Mesodermal cell (in vitro differentiated cells): ENCODE measurements around the gene ABCC11.
"Not testable (repeated sequence)": the region's sequence is repeated elsewhere in the genome, so short reads cannot be mapped to it uniquely, and the experiment has no call there.

Experiments used
- H3K27ac ChIP-seq: 2 replicates; pipeline ENCODE4 v1.7.0; 2013; ENCODE audit warnings: mild to moderate bottlenecking, low read depth, low read length, moderate library complexity; ENCODE audit not compliant: severe bottlenecking
- H3K36me3 ChIP-seq: 2 replicates; pipeline ENCODE4 v1.7.1; 2013; ENCODE audit warnings: mild to moderate bottlenecking, low read length, moderate library complexity; ENCODE audit not compliant: control insufficient read depth, insufficient read depth
- H3K4me1 ChIP-seq: one replicate; pipeline ENCODE4 v1.7.1; 2013; ENCODE audit warnings: mild to moderate bottlenecking, low read length; ENCODE audit not compliant: insufficient read depth, control insufficient read depth, poor library complexity, severe bottlenecking
- H3K4me3 ChIP-seq: 2 replicates; pipeline ENCODE4 v1.7.0; 2013; ENCODE audit warnings: low read length, control low read depth, mild to moderate bottlenecking; ENCODE audit not compliant: insufficient read depth, poor library complexity, severe bottlenecking; ENCODE audit errors: extremely low read depth
- H3K9me3 ChIP-seq: 2 replicates; pipeline ENCODE4 v1.7.1; 2013; ENCODE audit warnings: mild to moderate bottlenecking, low read length, moderate library complexity; ENCODE audit not compliant: control insufficient read depth
- WGBS, 2 experiments: methylation state at CpG; one replicate each; pipeline ENCODE4 v1.1.5; 2013; ENCODE audit warnings: missing lambda C conversion rate in 2 of 2; ENCODE audit not compliant: insufficient coverage in 2 of 2; 5-methylcytosine and 5-hydroxymethylcytosine counted together

Gene ABCC11

DNA sequence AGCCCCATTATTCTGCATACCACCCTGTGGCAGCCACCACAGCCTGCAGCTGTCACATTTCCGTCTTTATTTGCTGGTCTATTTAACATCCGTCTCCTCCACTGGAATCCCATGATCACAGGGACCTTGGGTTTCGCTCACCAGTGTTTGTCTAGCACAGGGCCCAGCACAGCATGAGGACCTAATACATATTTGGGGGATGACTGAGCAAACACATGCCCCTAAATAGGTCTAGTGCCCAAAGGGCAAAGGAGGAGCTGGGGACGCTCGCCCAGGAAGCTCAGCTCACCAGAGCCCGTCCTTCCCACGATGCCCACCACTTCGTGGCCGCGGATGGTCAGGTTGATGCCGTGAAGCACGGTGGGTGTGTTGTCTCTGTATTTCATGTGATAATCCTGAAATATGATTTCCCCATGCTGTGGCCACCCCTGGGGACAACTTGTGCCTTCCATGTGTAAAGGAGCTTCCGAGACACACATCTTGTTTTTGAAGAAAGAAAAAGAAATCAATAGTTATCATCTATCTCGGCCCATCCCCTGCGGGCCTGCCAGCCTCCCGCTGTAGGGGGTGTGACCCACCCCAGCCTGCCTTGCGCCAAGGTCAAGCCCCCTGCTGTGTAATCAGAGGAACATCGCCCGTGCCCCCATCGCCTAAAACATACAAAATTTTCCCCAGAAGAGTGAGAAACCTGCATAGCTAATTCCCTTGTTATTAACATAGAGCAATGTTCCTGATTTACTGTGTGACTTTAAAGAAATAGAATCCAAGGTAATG, 70.5 kb downstream of the ABCC11 start:
- Histone ChIP-seq H3K27ac (no peak overlapping the region), H3K4me1 (no peaks in the 10 kb centered on the region), H3K36me3 (no peaks in the 10 kb centered on the region), H3K4me3 (no peak overlapping the region), H3K9me3 (no peaks in the 10 kb centered on the region)
- 94 to 95% methylated on average over 16 to 17 of the region's 20 CpGs for WGBS, 2 experiments

- Histone ChIP-seq H3K9me3 (no peaks in the 10 kb centered on the region), H3K4me3 (no peak overlapping the region), H3K4me1 (no peaks in the 10 kb centered on the region), H3K36me3 (no peaks in the 10 kb centered on the region), H3K27ac (no peak overlapping the region)
- WGBS, 2 experiments, result 33 to 50% methylated on average over 1 of the region's 1 CpG
Observed at GRCh38 chr16:48173889-48174288, 73.5 kb downstream of the ABCC11 start.

- H3K27ac ChIP-seq, result no peak overlapping the region
- H3K4me1 ChIP-seq, result no peaks in the 10 kb centered on the region
- WGBS, 2 experiments, result 100% methylated on average over 1 of the region's 1 CpG; no CpG with 5 or more reads in 1 of the 2 experiments
- no peaks in the 10 kb centered on the region for H3K36me3 ChIP-seq
- no peaks in the 10 kb centered on the region for H3K9me3 ChIP-seq
- H3K4me3 ChIP-seq, result no peak overlapping the region
Observed at GRCh38 chr16:48172682-48173081, 74.7 kb downstream of the ABCC11 start.

GRCh38 chr16:48169896-48170295, 77.4 kb downstream of the ABCC11 start:
- H3K36me3 ChIP-seq, result no peaks in the 10 kb centered on the region
- peaks cover 7% of the 10 kb centered on the region for H3K4me1 ChIP-seq
- H3K4me3 ChIP-seq, result no peak overlapping the region
- H3K27ac ChIP-seq, result no peak overlapping the region
- 92 to 97% methylated on average over 5 to 8 of the region's 8 CpGs for WGBS, 2 experiments
- no peaks in the 10 kb centered on the region for H3K9me3 ChIP-seq

DNA sequence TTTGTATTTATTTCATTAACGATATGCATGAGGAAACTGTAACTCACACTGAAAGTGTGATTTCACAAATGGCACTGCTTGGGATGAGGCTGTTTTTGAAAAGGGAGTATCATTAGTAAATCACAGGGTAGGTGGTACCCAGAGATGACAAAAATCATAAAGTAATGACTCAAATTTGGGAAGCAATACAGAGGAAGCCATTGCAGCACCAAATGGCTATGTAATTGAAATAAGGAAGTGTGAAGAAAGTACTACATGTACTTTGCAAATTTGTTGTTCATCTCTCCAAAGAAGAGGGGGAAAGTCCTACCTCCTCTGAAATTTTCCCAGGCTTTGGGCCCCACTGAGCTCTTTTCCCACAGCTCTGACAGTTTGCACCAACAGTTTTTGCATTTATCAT, 79.3 kb downstream of the ABCC11 start:
- H3K36me3 ChIP-seq, result no peaks in the 10 kb centered on the region
- WGBS, 2 experiments, result 83 to 100% methylated on average over 1 of the region's 1 CpG
- no peak overlapping the region for H3K4me3 ChIP-seq
- H3K4me1 ChIP-seq, result peaks cover 7% of the 10 kb centered on the region
- no peak overlapping the region for H3K27ac ChIP-seq
- no peaks in the 10 kb centered on the region for H3K9me3 ChIP-seq

GRCh38 chr16:48166617-48167016, 80.7 kb downstream of the ABCC11 start:
- WGBS, 2 experiments, result 93 to 94% methylated on average over 3 to 4 of the region's 5 CpGs
- H3K27ac ChIP-seq, H3K36me3 ChIP-seq, H3K9me3 ChIP-seq, H3K4me3 ChIP-seq: not testable (repeated sequence)
- H3K4me1 ChIP-seq, result peaks cover 12% of the 10 kb centered on the region

DNA sequence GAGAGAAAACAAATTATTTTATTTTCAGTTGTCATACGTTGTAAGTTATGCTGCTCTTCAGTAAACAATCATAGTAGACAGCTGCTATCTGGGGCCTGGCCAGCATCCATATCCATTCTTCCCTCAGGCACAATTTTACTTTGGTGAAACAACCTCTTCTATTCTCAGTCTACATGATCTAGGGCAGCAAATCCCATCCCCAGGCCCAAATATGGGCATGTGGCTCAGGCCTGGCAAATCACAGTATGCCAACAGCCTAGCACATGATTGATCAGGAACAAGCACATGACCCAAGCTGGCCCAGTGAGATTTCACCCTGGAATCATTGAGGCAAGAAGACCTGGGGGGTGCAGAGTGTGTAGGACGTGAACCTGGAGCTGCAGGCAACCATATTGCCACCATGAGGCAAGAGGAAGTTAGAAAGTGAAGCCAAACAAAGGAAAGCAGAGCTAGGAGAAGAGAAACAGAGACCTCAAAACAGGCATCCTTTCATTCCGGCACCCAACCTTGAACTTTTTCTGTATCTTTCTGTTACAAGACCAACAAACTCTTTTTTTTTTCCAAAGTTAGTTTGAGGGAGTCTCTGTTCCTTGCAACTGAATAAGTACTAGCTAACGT, 81.3 kb downstream of the ABCC11 start:
- 86 to 95% methylated on average over 3 of the region's 4 CpGs for WGBS, 2 experiments
- Histone ChIP-seq H3K4me3 (no peak overlapping the region), H3K36me3 (no peaks in the 10 kb centered on the region), H3K9me3 (no peaks in the 10 kb centered on the region), H3K4me1 (peaks cover 12% of the 10 kb centered on the region), H3K27ac (no peak overlapping the region)

DNA sequence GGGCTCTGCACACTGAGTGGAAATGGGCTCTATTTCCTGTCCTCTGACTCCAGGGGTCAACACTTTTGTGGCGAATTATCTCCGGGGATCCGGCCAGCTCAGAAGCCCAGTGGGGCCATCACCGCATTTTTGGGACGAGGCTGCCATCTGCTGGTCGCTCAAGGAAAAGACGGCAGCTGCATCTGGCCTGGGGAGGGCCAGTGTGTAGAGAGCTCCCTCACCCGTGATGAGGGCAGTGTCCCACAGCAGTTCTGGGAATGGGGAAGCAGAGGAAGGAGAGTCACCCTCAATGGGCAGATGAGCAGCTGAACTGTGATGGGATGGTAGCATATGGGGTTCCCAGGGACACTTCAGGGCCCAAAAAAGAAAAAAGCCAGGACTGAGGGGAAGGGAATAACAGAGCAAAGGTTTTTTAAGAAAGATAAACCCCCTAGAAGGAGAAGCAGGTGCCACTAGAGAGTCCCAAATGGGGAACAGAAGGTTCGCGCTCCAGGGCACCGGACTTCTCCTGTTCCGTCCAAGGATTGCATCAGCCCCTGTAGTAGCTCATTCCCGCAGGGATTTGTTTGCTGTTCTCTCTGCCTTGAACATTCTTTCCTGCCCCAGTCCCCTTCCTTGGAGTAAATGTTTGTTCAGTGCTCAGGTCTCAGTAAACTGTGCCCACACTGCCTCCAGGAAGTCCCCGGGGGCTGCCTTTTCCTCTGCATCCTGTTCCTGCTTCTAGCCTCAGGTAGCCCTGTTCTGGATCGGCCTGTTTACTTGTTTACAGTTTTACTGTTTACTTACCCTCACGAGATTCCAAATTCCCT, 82.2 kb downstream of the ABCC11 start:
- peaks cover 12% of the 10 kb centered on the region for H3K4me1 ChIP-seq
- 41 to 44% methylated on average over 13 to 15 of the region's 16 CpGs for WGBS, 2 experiments
- H3K36me3 ChIP-seq, result no peaks in the 10 kb centered on the region
- H3K27ac ChIP-seq, result peak overlapping the region; percentile 74
- H3K9me3 ChIP-seq, result no peaks in the 10 kb centered on the region
- no peak overlapping the region for H3K4me3 ChIP-seq

- no peak overlapping the region for H3K27ac ChIP-seq
- no peaks in the 10 kb centered on the region for H3K9me3 ChIP-seq
- H3K36me3 ChIP-seq, result no peaks in the 10 kb centered on the region
- no peak overlapping the region for H3K4me3 ChIP-seq
- 92 to 93% methylated on average over 8 to 9 of the region's 9 CpGs for WGBS, 2 experiments
- H3K4me1 ChIP-seq, result peaks cover 16% of the 10 kb centered on the region
Observed at GRCh38 chr16:48162839-48163410, 84.4 kb downstream of the ABCC11 start.

DNA sequence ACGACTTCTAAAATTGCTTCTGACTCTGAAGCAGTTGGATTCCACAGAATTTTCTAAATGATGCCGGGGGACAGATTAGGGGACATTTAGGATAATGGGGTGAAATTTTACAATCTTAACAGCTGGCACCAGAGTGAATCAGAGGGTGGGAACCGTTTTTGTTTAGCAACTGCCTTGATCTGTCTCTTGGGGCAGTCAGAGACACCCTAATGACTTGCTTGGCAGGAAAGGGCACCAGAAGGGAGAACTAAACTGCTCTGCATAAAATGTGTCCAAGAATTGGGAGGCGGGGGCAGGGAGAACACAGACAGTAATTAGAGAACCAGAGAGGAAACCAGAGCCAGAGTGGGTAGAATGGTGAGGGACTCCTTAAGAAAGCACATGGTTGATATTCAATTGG, 85.4 kb downstream of the ABCC11 start:
- Histone ChIP-seq H3K36me3 (no peaks in the 10 kb centered on the region), H3K27ac (no peak overlapping the region), H3K4me3 (no peak overlapping the region), H3K4me1 (peaks cover 22% of the 10 kb centered on the region), H3K9me3 (no peaks in the 10 kb centered on the region)
- 83 to 96% methylated on average over 4 of the region's 4 CpGs for WGBS, 2 experiments
